B cell (primary cell): ENCODE results near the gene ANKRD2.

Source experiments
- CTCF ChIP-seq: fragments of 200-600 bp; IDR thresholded peaks from one replicate; pipeline ENCODE4 v1.8.0; 2022; ENCODE audit warnings: antibody characterized with exemption, mild to moderate bottlenecking
- EZH2 ChIP-seq: IDR thresholded peaks from 2 replicates; pipeline ENCODE4 v1.6.1; 2012; ENCODE audit warnings: borderline replicate concordance, low read depth, mild to moderate bottlenecking, moderate library complexity, low read length; ENCODE audit not compliant: insufficient read depth, poor library complexity, severe bottlenecking

- TF ChIP-seq CTCF (peak; percentile 73), EZH2 (no peak)
Observed at GRCh38 chr10:97553575-97554031, 19.0 kb upstream of the ANKRD2 start.
